ENCODE measurements around the gene LMNB1.

The LMNB1 gene

DNA sequence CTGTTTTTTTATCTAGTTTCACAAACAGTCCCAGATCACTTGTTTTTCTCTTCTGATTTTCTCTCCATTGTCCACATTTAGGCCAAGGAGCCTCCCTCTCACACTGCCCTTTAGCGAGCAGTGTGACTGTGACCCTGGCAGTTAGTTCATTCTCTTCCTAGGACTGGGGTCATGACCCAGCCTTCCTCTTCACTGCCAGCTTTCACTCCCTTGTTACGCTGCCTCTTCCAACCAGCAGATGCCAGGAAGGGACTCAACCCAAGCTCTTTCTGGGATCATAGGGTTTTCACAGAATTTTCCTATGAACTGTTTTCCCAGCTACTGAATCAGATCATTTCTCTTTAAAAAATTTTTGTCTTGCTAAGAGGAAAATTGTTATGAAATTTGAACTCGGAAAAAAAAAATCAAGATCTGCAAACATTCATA lies 70.9 kb downstream of the LMNB1 start:
- H3K79me2 ChIP-seq (ENCODE audit: insufficient read depth, low read length): no peaks in the 10 kb centered on the region
- H4K20me1 ChIP-seq (ENCODE audit: insufficient read depth, low read length): no peaks in the 10 kb centered on the region
- peaks cover 9% of the 10 kb centered on the region; the same call in 1 of the 2 replicates for H3K36me3 ChIP-seq (ENCODE audit: insufficient read depth, low read length)
- H3K27me3 ChIP-seq (ENCODE audit: insufficient read depth, low read length, poor library complexity): no peaks in the 10 kb centered on the region
- no peak overlapping the region for H3K27ac ChIP-seq (ENCODE audit: low read length)
- peaks cover 3% of the 10 kb centered on the region; the same call in 1 of the 2 replicates for H3K4me1 ChIP-seq (ENCODE audit: insufficient read depth, low read length)
- H3K9me3 ChIP-seq (ENCODE audit: insufficient read depth, low read length, severe bottlenecking): no peaks in the 10 kb centered on the region
- no peak overlapping the region for H2AFZ ChIP-seq (ENCODE audit: low read depth, low read length)
- TF ChIP-seq, protein P1, sequence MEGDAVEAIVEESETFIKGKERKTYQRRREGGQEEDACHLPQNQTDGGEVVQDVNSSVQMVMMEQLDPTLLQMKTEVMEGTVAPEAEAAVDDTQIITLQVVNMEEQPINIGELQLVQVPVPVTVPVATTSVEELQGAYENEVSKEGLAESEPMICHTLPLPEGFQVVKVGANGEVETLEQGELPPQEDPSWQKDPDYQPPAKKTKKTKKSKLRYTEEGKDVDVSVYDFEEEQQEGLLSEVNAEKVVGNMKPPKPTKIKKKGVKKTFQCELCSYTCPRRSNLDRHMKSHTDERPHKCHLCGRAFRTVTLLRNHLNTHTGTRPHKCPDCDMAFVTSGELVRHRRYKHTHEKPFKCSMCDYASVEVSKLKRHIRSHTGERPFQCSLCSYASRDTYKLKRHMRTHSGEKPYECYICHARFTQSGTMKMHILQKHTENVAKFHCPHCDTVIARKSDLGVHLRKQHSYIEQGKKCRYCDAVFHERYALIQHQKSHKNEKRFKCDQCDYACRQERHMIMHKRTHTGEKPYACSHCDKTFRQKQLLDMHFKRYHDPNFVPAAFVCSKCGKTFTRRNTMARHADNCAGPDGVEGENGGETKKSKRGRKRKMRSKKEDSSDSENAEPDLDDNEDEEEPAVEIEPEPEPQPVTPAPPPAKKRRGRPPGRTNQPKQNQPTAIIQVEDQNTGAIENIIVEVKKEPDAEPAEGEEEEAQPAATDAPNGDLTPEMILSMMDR (IDR thresholded peaks at IDR 0.05; ENCODE audit: borderline replicate concordance, extremely low read depth, low read length, poor library complexity, severe bottlenecking): no peak
- TF ChIP-seq EZH2 (IDR thresholded peaks at IDR 0.05; ENCODE audit: borderline replicate concordance, low read depth, low read length, severe bottlenecking): no peak
- DNase-seq (no peak), ATAC-seq (ENCODE audit: insufficient read depth, low read depth) (no peak)
- no peak overlapping the region for H3K4me2 ChIP-seq (ENCODE audit: insufficient read depth, low read length)
- no peak overlapping the region for H3K9ac ChIP-seq (ENCODE audit: low read depth, low read length)
- H3K4me3 ChIP-seq (ENCODE audit: low read depth in 1 of 2, low read length in 2 of 2): no peak overlapping the region

DNA sequence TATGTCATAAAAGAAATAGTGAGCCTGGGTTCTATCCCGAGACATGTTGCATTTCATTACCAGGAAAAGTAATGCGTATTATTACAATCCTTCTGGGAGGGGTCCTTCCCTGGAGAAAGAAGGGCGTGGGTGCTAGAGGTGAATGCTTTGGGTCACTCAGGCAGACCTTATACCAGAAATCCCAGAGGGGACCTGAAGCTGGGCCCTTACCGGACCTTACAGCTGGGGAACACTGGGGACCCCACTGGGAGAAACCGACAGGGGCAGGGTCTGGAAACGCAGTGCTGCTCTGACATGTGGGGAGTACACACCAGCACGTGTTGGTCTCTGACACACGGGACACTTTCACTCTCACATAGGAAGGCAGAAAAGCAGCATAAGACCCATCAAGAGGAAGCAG lies 71.3 kb downstream of the LMNB1 start:
- Histone ChIP-seq H3K4me2 (ENCODE audit: insufficient read depth, low read length) (no peak overlapping the region), H4K20me1 (ENCODE audit: insufficient read depth, low read length) (no peaks in the 10 kb centered on the region), H3K79me2 (ENCODE audit: insufficient read depth, low read length) (no peaks in the 10 kb centered on the region), H3K4me1 (ENCODE audit: insufficient read depth, low read length) (peaks cover 3% of the 10 kb centered on the region; the same call in 1 of the 2 replicates), H3K36me3 (ENCODE audit: insufficient read depth, low read length) (peaks cover 12% of the 10 kb centered on the region; the same call in 1 of the 2 replicates), H3K9ac (ENCODE audit: low read depth, low read length) (no peak overlapping the region), H3K27ac (ENCODE audit: low read length) (no peak overlapping the region), H3K27me3 (ENCODE audit: insufficient read depth, low read length, poor library complexity) (no peaks in the 10 kb centered on the region), H2AFZ (ENCODE audit: low read depth, low read length) (no peak overlapping the region), H3K9me3 (ENCODE audit: insufficient read depth, low read length, severe bottlenecking) (no peaks in the 10 kb centered on the region), H3K4me3 (ENCODE audit: low read depth in 1 of 2, low read length in 2 of 2) (no peak overlapping the region)
- ATAC-seq (ENCODE audit: insufficient read depth, low read depth): no peak
- DNase-seq: no peak
- no peak for TF ChIP-seq EZH2 (IDR thresholded peaks at IDR 0.05; ENCODE audit: borderline replicate concordance, low read depth, low read length, severe bottlenecking)
- TF ChIP-seq, protein P1 (IDR thresholded peaks at IDR 0.05; ENCODE audit: borderline replicate concordance, extremely low read depth, low read length, poor library complexity, severe bottlenecking): no peak

DNA sequence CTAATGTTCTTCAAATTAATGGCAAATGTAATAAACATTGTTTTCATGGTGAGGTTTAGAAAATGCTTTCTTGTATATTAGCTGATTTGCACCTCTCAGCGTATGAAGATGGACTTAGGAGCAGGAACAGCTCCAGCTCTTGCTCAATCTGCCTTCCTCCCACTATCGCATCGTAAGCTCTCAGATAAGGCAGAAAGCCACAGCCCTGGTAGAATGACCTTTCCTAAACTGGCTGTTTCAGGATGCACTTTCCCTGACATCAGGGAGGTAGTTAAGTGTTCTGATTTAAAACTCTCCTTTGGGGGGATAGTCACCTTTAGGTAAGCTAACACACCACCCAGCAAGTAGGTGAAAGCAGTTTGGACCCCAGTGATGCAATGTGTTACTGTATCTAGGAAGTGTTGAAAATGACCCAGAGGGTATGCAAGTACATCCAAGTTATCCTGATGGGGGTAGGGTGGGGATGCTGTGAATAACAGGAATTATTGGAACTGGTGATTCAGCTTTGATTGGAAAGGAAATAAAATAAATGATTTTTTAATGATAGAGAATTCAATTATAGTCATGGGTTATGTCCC lies 72.3 kb downstream of the LMNB1 start:
- H3K9ac ChIP-seq (ENCODE audit: low read depth, low read length): no peak overlapping the region
- no peak for DNase-seq
- peaks cover 12% of the 10 kb centered on the region; the same call in 1 of the 2 replicates for H3K36me3 ChIP-seq (ENCODE audit: insufficient read depth, low read length)
- no peak overlapping the region for H3K4me3 ChIP-seq (ENCODE audit: low read depth in 1 of 2, low read length in 2 of 2)
- H3K79me2 ChIP-seq (ENCODE audit: insufficient read depth, low read length): no peaks in the 10 kb centered on the region
- H3K27ac ChIP-seq (ENCODE audit: low read length): no peak overlapping the region
- TF ChIP-seq EZH2 (IDR thresholded peaks at IDR 0.05; ENCODE audit: borderline replicate concordance, low read depth, low read length, severe bottlenecking): no peak
- TF ChIP-seq, protein P1 (IDR thresholded peaks at IDR 0.05; ENCODE audit: borderline replicate concordance, extremely low read depth, low read length, poor library complexity, severe bottlenecking): no peak
- no peak overlapping the region for H3K4me2 ChIP-seq (ENCODE audit: insufficient read depth, low read length)
- no peaks in the 10 kb centered on the region for H3K27me3 ChIP-seq (ENCODE audit: insufficient read depth, low read length, poor library complexity)
- H2AFZ ChIP-seq (ENCODE audit: low read depth, low read length): no peak overlapping the region
- no peak for ATAC-seq (ENCODE audit: insufficient read depth, low read depth)
- H3K9me3 ChIP-seq (ENCODE audit: insufficient read depth, low read length, severe bottlenecking): no peaks in the 10 kb centered on the region
- H4K20me1 ChIP-seq (ENCODE audit: insufficient read depth, low read length): no peaks in the 10 kb centered on the region
- H3K4me1 ChIP-seq (ENCODE audit: insufficient read depth, low read length): peaks cover 3% of the 10 kb centered on the region; the same call in 1 of the 2 replicates
